LNCaP clone FGC (cell line): Measurements from ENCODE around the gene MACROD2.

Source experiments
- DNase-seq: peaks from one replicate; pipeline ENCODE4 v3.0.0-alpha.2; 2011; ENCODE audit warnings: low read depth
- H3K4me3 ChIP-seq: 2 replicates; pipeline ENCODE4 v1.5.1; 2011; ENCODE audit warnings: mild to moderate bottlenecking, low read depth, low read length, control low read depth
- TF ChIP-seq, protein P1 (sequence below): IDR thresholded peaks from 2 replicates; pipeline ENCODE4 v1.5.1; 2012; ENCODE audit warnings: mild to moderate bottlenecking; ENCODE audit not compliant: control insufficient read depth, insufficient read depth; ENCODE audit errors: extremely low read depth

Gene MACROD2

DNA sequence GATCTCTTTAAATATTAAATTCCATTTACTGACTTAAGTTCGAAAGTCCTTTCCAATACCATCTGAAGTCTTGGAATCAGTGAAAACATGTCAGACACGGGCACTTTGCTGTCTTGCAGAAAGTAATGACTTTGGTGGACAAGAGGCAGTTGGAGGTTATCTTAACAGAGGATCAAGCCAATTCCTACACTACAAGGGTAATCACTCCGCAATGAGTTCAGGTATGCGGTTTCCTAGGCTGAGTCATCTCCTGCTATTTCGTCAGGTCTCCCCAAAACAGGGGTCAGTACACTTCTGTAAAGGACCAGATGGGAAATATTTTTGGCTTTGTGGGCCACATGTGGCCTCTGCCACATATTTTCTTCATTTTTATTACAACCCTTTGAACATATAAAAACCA is 1921.3 kb downstream of the MACROD2 start:
- no peak for DNase-seq
- no peak overlapping the region for H3K4me3 ChIP-seq

DNA sequence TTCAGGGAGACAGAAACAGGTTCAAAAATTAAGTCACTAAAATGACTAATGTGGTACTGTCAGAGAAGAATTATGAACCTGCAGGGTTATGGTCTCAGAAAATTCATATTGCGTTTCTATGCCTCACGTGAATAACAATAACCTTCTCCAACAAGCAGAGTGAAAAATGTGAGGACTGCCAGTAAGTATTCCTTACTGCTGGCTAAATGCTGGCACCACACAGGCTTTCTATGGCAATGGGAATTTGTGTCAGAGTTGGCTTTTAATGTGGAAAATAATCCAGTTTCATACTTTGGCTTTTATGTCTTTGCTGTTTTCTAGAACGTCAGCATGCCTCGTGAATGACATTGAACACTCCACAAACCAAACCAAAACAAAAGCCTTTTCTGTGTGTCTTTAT is 1922.0 kb downstream of the MACROD2 start:
- no peak overlapping the region for H3K4me3 ChIP-seq
- no peak for DNase-seq
- TF ChIP-seq, protein P1, sequence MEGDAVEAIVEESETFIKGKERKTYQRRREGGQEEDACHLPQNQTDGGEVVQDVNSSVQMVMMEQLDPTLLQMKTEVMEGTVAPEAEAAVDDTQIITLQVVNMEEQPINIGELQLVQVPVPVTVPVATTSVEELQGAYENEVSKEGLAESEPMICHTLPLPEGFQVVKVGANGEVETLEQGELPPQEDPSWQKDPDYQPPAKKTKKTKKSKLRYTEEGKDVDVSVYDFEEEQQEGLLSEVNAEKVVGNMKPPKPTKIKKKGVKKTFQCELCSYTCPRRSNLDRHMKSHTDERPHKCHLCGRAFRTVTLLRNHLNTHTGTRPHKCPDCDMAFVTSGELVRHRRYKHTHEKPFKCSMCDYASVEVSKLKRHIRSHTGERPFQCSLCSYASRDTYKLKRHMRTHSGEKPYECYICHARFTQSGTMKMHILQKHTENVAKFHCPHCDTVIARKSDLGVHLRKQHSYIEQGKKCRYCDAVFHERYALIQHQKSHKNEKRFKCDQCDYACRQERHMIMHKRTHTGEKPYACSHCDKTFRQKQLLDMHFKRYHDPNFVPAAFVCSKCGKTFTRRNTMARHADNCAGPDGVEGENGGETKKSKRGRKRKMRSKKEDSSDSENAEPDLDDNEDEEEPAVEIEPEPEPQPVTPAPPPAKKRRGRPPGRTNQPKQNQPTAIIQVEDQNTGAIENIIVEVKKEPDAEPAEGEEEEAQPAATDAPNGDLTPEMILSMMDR, result no peak

More for the DNA sequence above, 1921.3 kb downstream of the MACROD2 start:
- TF ChIP-seq, protein P1, result no peak

DNA sequence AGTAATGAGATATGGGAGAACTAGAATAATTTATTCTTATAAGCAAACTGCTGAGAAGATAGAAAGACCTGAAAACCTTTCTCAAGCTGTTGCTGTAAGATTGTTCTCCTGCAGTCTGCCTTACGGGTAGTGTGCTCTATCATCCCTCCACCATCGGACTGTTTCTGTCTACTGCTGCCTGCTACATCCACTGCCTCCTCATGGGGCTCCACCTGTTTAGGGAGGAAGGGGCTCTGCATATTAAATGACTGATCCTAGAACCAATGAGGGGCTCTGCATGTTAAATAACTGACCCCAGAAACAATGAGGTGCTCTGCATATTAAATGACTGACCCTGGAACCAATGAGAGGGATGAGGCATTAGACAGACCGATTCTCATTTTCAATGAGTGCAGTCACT is 1923.3 kb downstream of the MACROD2 start:
- no peak overlapping the region for H3K4me3 ChIP-seq
- no peak for DNase-seq
- TF ChIP-seq, protein P1, result no peak

DNA sequence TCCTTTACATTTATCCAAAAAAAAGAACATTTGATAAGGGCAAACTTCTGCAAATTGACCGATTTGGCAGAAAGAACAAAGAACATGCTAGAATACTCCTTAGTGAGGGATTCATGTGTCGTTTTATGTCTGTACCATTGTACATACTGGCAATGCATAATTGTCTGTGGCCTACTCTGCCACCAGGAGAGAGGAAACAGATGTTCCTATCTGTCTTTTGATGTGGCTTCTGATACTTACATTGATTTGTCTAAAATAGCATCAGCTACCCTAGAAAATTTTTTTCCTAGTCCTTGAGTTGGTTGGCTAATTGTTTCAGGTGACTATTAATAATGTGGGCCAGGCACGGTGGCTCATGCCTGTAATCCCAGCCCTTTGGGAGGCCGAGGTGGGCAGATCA is 1923.8 kb downstream of the MACROD2 start:
- no peak overlapping the region for H3K4me3 ChIP-seq

DNA sequence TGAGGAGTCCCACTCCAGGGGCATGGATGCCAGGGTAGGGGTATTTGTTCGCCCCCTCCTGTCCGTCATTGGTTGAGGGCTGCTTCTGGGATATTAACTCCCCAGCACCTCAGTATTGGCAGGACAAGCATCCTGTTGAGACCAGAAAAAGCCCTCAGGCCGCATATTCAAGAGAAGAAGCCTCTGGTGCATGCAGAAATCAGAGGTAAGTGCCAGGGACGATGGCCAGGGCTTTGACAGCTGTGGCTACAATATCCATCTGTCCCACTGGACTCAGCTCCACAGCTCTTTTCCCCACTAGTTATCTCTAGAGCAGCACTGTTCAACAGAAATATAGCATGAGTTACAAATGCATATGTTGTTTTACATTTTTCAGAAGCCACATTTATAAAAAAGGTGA is 1926.6 kb downstream of the MACROD2 start:
- TF ChIP-seq, protein P1, result no peak
- no peak for DNase-seq
- H3K4me3 ChIP-seq, result no peak overlapping the region

More for the DNA sequence above, 1923.8 kb downstream of the MACROD2 start:
- no peak for DNase-seq
- TF ChIP-seq, protein P1, result no peak

DNA sequence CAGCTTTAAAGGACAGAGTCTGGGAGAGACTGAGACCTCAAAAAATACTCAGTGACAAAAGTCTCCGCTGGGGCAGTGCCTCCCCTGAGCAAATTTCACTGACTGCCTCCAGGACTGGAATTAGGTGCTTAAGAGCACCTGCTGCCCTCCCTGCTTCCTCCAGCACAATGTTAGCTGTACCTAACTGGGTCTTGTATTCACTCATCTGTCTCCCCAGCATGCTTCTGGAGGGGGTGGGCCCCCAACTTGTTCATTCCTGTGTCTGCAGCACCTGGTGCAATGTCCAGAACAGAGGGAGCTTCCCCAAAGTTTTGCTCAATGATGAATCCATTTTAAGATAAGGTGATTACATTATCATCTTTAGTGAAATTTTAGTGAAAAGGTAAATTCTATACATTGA is 1927.2 kb downstream of the MACROD2 start:
- DNase-seq, result no peak
- TF ChIP-seq, protein P1, result no peak
- H3K4me3 ChIP-seq, result no peak overlapping the region

DNA sequence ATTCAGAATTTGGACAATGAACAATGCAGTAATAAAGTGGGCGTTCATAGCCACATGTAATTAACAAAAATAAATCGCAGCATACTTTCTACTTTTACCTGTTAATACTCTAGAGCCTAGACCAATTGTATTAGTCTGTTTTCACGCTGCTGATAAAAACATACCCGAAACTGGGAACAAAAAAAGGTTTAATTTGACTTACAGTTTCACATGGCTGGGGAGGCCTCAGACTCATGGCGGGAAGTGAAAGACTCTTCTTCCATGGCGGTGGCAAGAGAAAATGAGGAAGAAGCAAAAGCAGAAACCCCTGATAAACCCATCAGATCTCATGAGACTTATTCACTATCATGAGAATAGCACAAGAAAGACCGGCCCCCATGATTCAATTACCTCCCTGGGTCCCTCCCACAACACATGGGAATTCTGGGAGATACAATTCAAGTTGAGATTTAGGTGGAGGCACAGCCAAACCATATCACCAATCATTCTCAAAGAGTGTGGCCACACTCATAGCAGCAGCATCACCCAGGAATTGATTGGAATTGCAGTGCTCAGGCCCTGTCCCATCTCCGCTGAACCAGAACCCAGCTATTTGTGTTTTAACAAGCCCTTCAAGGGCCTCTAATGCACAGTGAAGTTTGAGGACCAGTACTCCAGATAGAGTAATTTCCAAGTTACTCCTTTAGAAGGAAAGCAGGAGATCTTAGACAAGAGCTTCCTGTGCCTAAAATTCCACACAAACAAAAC is 1927.9 kb downstream of the MACROD2 start:
- TF ChIP-seq, protein P1, result no peak
- DNase-seq, result no peak
- H3K4me3 ChIP-seq, result no peak overlapping the region
